Measurements from ENCODE around the gene STAT1.

DNA sequence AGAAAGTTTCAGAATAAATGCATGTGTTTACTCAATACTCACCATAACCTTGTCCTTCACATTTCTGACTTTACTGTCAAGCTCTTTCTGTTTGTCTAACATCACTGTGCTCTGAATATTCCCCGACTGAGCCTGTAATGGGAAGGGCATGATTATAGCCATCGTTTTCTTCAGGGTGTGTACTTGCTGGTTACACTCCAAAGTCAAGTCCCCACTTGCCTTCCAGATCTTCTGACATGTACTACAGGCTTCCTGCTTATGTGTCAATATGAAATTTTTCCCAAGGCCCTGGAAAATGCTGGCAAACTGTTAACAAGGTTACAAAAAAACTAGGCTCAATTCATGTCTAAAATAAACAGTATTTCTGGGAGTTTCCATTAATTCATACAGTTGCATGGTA, 12.9 kb downstream of the STAT1 start:
- TF ChIP-seq POLR2A (IDR thresholded peaks at IDR 0.05; ENCODE audit: low read depth, low read length), result 0 out of 2 replicates have a peak, but pooled peaks have one; percentile 29
- TF ChIP-seq TAF1 (IDR thresholded peaks at IDR 0.05; ENCODE audit: borderline replicate concordance, low read depth, low read length), result no peak

Measured in GM12892 (cell line).